ENCODE data around the gene SLC30A5.

DNA sequence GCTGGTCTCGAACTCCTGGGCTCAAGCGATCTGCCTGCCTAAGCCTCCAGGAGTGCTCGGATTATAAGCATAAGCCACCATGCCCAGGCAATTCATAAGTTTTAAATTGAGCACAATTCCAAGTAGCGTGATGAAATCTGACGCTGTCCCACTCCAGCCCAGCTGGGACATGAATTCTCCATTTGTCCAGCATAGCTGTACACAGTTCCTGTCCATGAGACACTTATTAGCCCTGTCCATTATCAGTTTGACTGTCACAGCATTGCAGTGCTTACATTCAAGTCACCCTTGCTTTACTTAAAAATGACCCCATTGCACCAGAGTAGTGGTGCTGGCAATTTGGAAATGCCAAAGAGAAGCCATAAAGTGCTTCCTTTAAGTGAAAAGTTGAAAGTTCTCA, 7.6 kb upstream of the SLC30A5 start:
- TF ChIP-seq, protein P1, sequence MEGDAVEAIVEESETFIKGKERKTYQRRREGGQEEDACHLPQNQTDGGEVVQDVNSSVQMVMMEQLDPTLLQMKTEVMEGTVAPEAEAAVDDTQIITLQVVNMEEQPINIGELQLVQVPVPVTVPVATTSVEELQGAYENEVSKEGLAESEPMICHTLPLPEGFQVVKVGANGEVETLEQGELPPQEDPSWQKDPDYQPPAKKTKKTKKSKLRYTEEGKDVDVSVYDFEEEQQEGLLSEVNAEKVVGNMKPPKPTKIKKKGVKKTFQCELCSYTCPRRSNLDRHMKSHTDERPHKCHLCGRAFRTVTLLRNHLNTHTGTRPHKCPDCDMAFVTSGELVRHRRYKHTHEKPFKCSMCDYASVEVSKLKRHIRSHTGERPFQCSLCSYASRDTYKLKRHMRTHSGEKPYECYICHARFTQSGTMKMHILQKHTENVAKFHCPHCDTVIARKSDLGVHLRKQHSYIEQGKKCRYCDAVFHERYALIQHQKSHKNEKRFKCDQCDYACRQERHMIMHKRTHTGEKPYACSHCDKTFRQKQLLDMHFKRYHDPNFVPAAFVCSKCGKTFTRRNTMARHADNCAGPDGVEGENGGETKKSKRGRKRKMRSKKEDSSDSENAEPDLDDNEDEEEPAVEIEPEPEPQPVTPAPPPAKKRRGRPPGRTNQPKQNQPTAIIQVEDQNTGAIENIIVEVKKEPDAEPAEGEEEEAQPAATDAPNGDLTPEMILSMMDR (IDR thresholded peaks at IDR 0.05), result no peak
- TF ChIP-seq POLR2AphosphoS5 (IDR thresholded peaks at IDR 0.05), result no peak
